Suppressor macrophage treated with lipopolysaccharide for 4 hours (primary cell): ENCODE results near the gene C1orf198.

Experiments
- DNase-seq: peaks from one replicate; pipeline ENCODE4 v3.0.0-alpha.2; 2020

Gene C1orf198, protein sequence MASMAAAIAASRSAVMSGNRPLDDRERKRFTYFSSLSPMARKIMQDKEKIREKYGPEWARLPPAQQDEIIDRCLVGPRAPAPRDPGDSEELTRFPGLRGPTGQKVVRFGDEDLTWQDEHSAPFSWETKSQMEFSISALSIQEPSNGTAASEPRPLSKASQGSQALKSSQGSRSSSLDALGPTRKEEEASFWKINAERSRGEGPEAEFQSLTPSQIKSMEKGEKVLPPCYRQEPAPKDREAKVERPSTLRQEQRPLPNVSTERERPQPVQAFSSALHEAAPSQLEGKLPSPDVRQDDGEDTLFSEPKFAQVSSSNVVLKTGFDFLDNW

DNA sequence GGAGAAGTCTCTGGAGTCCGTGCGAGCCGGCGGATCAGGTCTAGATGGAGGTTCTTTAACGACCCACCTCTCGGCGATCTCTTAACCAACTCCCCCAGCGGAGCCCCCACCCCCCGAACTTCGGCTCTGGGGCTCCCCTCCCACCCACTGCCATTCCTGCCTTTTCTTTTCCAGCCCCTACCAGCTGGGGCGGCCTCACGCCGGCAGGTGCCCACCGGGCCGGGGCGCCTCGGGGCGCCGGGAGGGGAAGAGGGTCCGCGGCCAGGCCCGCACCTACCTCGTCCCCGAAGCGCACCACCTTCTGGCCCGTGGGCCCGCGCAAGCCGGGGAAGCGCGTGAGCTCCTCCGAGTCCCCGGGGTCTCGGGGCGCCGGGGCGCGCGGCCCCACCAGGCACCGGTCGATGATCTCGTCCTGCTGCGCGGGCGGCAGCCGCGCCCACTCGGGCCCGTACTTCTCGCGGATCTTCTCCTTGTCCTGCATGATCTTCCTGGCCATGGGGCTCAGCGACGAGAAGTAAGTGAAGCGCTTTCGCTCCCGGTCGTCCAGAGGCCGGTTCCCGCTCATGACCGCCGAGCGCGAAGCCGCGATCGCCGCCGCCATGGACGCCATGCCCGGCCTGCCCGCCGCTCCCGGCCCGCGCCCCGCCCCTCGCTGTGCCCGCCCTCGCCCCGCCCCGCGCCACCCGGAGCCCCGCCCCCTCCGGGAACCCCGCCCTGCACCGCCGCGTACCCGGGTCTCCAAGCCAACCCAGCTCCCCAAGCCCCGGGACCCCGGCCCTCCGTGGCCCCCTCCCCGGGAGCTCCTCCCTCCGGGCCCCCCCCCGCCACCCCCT is at the start of gene C1orf198:
C1orf198 (minus strand) TSS at position 619 of the 833 bp plus-strand sequence; CDS start at position 610, 9 bp downstream.
- DNase-seq = peak; percentile 78

DNA sequence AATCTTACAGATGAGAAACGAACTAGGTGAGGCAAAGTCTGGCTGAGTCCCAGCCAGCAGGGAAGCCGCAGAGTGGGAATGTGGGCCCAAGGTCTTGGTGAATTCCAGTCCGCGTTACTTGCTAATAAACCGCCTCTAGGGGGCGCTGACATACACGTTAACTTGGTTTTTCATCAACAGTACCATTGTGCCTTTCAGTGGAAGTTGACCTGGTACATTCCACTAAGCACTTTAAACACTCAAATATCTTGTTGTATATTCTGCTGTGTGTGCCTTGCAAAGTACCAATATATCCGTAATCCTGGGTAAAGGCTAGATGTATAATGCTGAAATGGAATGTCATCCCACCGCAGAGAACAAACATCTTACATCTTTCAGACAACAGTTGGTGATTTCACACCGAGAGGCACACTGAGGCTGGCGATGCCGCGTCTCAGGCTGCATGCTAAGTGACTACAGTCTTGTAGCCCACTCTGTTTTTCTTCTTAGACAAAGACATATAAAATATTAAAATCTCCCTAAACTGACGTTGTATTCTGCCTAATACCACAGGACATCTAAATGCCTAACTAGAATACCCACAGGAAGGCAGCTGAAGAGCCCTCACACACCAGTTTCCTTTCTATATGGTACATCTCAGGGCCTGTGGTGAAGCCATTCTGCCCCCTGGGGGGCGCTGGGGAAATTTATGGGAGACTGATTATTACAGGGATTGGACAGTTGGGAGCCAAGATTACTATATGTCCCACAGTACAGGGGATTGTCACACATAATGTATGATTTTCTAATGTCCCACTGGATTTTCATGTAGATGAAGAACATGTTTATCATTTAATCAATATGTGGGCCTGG is 49.2 kb upstream of the C1orf198 start:
- peak; percentile 87 for DNase-seq

DNA sequence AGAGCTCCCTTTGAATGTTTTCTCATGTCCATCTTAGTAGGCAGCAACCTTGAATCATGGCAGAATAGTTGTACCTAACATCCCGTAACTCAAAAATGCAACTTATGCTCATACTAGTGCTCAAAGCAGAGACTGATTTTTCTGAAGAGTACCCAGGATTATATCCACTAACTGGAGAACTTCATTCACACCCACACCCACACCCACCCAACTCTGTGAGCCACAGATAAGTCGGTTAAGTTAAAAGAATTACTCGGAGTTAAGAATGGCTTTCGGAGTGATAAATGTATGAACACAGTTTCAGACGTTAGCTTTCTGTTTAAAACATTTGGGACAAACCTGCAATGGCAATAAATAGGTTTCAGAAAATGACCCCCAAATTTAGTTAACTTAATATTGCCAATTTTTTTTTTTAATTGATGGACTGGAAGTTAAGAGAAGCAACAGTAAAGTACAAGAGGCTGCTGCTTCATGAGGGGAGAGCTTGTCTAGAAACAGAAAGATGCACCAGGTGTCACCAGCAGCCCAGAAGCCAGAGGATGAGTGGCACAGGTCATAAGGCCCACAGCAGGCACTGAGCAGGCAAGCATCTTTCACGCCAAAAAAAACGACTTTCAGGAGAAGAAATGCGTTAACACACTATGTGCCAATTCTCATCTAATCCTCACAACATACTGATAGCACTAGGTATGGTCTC is 48.4 kb upstream of the C1orf198 start:
- no peak for DNase-seq

DNA sequence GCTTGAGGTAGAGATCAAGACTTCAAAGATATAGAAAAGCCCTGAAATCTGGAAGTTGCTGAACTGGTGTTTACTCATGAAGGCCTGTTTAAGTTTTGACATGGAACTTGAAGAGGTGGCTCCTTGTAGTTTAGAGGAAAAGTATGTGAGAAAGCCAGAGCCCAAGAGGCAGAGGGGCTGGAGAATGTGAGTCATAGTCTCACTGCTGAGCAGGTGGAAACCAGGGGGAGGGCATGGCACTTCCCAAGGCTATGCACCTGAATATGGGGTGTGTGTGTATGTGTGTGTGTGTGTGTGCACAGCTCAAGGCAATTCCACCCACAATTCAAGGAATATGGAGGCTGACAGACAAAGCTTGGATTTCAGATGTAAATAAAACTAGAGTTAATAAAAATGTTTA is 46.8 kb upstream of the C1orf198 start:
- DNase-seq = no peak

DNA sequence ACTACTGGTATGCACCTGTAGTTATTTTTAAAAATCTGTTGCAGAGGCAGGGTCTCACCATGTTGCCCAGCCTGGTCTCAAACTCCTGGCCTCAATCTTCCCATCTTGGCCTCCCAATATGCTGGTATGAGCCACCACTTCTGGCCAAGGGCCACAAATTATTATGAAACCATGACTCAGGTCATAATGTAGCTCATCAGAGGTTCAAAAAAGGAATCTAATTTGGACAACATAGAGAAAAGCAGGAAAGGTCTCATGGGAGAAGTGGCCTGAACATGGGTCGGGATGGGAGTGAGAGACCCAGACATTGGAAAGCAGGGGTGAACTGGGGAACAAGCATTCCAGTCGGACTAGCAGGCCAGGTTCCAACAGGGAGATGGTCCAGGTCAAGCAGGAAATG is 45.2 kb upstream of the C1orf198 start:
- no peak for DNase-seq

DNA sequence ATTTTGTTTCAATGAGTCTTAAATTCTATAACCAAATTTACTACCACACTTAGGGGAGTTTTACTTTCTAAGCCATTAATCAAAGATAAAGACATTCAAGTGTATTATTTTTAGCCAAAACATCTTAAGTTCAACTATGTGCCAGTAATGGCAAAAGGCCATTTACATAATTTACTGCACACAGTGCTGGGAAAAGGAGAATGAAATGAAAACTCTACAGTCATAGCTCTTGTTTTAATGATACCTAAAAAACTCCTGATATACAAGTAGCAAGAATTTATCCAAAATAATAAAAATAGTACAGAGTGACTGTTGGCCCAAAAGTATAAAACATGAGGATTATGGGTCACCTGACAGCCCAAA is 42.4 kb upstream of the C1orf198 start:
- no peak for DNase-seq

DNA sequence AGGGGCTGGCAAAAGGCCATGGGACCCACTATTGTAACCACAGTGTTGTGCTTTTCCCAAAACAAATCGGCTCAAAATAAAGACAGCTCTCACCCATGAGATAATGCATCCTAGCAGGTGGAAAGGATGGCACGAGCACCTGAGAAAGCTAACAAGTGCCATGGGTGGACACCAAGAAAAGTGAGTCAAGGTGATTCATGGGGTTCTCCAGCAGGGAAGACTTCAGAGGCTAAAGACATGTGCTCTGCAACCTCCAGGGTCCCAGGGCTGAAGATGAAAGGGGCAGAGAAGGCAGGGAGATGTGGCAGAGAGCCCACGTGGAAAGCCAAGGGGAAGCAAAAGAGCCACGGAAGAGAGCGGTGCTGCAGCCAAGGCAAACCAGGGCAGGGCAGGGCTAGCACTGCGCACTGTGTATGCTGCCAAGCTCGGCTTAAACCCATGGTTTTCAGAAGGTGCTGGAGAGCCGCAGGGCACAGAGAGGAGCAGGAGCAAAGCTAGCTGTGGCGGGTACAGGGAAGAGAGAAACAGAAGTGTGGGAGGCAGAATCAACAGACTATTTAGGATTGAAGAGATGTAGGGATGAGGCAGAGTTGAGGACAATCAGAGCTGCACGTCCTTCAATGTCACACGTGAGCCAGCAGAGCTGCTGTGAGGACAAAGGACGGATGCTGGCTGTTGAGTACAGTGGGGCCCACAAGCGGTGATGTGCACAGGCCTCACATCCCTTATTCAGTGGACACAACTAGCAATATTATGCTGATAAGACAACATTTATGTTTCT is 41.8 kb upstream of the C1orf198 start:
- no peak for DNase-seq

DNA sequence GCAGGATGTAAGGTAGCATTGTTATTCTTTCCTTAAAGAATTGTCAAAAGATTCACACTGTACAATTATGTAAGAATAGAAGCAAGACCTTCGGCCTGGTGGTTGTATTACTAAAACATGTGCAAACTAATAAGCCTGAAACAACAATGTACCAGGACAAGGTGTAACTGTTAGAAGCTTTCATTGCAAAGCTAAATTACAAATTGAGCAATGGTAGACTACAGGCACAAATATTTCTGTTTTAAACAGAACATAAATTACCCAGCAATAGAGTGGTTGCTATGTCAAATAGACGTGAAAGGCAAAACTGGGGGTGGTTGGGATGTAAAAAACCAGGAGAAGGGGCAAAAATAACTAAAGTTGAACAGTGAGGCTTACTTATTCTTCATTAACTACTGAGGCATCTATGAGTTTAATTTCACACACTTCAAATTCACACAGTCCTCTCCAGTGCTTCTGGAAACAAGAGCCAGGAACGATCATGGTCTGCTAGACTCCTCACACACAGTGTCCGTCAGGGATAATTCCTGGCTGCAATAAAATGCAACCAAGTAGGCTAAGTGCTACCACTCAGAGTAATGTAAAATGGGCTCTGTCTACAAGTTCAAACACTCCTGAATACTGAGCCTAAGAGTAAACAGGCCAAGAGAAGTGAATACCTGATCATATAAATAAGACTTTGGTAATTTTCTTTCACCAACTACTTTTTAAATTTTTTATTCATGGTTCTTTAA is 39.3 kb upstream of the C1orf198 start:
- DNase-seq = no peak

DNA sequence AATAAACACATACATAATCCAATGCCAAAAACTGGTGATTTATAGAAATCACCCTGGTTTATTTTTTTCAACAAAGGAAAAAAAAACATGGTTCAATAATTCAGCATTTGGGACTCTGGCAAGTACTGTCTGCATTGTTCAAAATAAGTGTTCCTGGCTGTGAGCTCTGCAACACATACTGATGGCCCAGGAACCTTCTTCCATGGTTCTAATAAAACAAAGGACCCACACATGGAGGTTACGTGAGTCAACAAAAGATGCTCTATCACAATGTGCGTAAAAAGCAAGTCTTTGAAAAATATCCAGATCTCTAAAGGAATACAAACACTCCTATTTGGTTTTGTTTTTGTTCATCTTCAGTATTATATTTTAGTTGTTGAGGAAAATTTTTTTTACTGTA is 37.9 kb upstream of the C1orf198 start:
- DNase-seq = no peak

DNA sequence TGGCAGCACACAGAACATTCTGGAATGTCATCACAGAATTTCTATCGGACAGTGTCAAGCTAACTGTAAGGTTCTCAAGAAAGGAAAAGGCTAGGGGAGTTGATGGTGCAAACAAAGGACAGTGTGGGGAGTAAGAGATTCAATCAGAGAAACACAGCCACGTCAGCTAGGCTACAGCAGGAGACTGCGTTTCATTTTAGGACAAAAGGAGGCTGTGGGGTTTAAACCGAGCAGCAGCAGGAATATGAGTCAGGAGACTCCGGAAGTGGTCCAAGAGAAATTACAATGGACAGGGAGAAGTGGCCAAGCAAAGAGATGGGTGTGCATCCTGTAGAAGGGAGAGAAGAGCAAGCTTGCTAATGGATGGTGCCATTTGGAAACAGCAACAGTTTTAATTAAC is 37.4 kb upstream of the C1orf198 start:
- DNase-seq = no peak

DNA sequence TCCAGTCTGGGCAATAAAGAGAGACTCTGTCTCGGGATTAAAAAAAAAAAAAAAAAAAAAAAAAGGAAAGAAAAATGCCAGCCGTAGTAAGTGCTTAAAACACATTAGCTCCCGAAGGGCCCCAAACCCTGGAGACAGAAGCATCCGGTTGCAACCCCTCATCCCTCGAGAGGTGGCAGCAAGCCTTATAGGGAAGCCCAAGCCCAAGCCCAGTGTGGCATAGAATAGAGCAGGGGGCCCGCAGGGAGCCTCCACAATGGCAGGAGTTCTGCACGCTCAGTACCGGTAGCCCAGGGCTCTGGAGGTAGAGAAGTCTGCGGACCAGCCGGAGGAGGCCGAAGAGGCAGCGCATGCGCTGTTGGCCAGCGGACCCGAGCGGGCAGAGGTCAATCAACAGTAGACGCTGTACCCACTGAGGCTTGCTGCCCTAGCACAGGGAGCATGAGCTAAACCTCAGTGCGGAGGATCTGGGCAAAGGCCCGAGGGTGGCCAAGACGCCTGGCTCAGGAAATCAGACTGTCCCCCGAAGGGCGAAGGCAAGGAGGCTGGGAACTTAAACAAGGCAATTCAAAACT is 34.1 kb upstream of the C1orf198 start:
- no peak for DNase-seq

DNA sequence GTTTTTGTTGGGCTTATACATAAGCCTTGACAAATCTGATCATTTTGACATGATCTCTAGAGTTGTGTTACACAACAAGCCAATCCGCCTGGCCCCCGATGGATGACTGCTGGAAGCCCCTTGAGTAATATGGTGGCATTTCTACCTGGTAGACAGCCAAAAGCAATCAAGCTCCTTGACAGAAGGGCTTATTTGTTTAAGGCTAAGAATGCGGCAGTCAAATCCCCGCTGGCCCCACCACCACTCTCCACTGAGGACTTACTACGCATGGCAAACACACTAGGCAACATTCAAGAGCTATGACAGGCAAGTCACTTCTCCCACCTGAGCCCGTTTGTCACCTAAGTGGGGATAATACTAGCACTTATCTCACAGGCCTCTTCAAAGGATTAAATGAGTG is 33.4 kb upstream of the C1orf198 start:
- no peak for DNase-seq

DNA sequence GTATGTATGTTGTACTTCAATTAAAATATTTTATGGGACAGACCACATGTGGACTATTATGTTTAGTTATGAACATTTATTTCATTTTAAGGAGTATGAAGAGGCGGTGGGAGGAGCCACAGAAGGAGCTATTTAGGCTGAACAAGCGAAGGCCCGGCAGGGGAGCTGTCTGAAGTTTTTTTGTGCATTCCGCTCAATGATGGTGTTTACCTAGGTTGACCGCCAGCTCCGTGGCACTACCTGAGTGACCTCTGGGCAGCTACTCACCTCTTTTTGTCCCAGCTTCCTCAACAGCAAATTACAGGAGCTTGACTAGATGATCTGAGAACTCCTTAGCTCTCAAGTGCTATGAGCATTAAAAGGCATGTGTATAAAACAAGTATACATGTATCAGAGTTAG is 32.7 kb upstream of the C1orf198 start:
- no peak for DNase-seq

DNA sequence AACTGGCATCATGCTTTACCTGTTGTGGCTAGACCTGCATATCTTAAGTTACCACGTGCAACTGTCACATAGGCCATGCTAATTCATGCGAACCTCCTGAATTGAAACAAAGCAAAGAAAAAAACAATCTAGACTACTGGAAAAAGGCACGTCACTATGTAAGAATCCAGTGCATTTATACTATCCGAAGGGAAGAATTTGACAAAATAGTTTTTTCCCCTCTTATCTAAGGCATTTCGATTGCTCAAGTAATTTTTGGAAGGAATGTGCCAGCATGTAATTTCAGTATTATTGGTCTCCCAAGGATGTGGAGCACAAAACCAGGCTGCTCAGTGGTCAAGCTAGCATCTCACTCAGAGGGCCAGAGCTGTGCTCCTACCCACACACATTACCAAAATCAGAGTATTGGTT is 31.5 kb upstream of the C1orf198 start:
- no peak for DNase-seq

DNA sequence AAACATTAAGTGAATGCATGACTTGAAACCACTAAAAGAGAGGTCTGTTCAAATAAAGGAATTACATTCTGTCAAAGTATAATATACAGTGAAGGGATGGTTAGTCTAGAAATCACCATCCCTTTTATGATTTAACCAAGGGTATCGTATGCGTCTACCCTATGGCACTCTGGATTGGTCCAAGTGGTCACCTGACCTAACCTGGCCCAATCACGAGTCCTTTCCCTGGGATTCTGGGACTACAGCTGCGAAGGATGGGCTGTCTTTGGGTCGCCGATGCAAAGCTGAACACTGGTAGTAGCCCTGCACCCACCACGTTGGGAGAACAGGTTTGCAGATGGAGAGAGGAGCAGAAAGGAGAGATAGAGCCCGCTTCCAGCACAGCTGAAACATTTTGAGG is 30.4 kb upstream of the C1orf198 start:
- DNase-seq = no peak

DNA sequence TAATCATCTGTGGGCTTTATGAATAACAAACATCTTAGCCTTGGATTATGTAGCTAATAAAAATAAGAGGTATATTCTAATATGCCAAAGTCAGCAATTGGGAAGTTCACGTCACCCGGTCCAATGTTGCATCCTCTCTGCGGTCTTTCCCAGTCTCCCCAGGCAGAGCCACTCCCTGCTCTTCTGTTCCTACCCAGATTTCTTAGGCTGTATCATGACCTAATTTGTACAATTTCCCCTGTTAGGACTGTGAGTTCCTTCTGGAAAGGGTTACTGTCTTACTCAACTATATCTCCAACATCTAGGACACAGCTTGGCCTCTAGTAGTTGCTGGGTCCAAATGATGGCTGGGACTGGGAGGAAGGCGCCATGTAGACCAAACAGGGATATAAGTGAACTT is 29.8 kb upstream of the C1orf198 start:
- DNase-seq = no peak

DNA sequence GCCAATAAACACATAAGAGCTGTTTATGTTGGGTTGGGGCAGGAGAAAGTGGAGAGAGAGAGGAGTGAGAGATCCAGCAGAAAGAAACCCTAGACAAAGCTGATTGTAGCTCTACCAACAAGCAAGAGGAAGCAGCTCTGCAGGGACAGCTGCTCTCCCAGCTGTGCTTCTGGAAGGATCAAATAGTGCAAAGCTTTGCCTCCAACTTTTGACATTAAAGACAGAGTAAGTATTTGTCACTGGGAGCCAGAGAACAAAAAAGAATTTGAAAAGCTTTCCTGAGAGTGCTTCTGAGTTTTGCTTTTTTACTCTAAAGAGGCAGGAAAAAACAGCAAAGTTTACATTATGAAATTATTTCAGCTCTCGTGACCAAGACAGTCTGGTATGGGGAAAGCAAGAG is 28.5 kb upstream of the C1orf198 start:
- DNase-seq = no peak

DNA sequence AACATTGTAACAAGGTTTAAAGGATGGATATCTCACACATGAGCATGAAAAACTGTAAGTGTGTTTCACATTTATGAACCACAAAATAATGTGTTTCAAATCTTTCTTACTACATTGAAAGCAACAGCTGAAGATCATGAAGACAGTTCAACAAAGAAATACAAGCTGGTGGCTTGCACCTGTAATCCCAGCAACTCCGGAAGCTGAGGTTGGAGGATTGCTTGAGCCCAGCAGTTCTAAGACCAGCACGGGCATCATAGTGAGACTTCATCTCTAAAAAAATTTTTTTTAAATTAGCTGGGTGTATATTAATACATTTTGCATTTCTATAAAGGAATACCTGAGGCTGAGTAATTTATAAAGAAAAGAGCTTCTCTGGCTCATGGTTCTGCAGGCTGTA is 27.1 kb upstream of the C1orf198 start:
- DNase-seq = no peak

DNA sequence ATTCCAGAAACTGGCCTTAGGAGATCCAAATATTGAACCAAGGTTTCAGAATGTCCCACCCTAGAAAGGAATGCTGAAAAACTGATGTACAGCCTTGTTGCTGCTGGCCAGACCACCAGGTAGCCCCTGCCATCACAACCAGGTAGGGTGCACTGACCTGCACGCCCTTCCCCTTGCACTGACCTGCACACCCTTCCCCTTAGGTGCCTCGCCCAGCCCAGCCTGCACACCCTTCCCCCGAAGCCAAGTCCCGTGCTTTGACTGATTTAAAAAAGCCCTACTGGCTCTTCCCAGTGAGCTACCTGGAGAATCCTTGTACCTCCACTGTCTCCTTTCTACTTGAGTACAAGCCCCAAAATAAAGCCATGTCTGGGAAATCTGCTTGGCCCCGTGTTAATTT is 26.3 kb upstream of the C1orf198 start:
- DNase-seq = no peak

DNA sequence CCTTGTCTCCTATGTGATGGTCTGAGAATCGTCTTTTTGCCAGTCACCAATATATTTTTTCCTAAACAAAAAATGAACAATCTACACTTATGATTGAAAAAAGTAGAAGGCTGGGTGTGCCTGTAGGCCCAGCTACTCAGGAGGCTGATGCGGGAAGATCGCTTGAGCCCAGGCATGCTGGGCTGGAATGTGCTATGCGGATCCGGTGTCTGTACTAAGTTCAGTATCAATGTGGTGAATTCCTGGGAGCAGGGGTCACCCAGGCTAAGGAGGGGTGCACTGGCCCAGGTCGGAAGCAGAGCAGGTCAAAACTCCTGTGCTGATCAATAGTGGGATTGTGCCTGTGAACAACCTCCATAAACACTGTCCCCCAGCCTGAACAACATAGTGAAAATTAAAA is 25.7 kb upstream of the C1orf198 start:
- DNase-seq = no peak

DNA sequence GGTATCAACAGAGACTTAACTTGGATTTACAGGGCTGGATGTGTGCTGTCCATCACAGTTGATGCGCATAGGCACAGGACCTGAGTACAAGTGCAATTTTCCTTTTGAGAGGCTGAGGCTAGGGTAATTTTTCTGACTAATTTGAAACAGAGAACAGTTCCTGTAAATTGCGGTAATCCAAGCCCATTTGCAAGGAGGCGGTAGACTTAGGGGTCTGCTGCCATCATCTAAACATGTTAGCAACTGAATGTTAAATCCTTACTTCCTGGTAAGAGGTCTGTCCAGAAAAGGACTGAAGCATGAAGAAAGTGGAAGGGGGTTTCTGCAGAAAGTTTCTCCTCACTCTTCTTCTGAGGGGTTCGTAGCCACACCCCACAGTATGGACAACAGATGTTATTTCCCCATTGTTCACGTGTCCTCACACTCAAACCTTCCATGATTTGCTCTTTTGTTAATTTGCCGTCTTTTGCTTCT is 23.7 kb upstream of the C1orf198 start:
- no peak for DNase-seq
